Liver (tissue), 9 donors: ENCODE results near the gene GDF9. TPM values are rescaled to one million over a fixed set of nuclear protein-coding genes. Genes with fewer than 3 reads are reported as not detected.
A peak's percentile ranks its signal among the peaks of the same experiment; 100 is the strongest.

ENCODE experiments used
- DNase-seq: peaks from one replicate; pipeline ENCODE4 v3.0.0-alpha.2; 2017; ENCODE audit warnings: low spot score
- H3K27ac ChIP-seq, 2 donors: one replicate each; pipeline ENCODE4 v1.7.0; 2013; ENCODE audit warnings: inconsistent platforms in 2 of 2, low read length in 2 of 2, control low read depth in 1 of 2, low read depth in 1 of 2, mild to moderate bottlenecking in 1 of 2
- H3K27me3 ChIP-seq, 4 donors: one replicate each; pipeline versions ENCODE4 v1.6.1 to v1.7.0; 2013; ENCODE audit warnings: low read length in 3 of 4, inconsistent platforms in 1 of 4, mild to moderate bottlenecking in 1 of 4, moderate library complexity in 1 of 4; ENCODE audit not compliant: control insufficient read depth in 4 of 4, insufficient read depth in 4 of 4
- H3K36me3 ChIP-seq, 4 donors: one replicate each; pipeline versions ENCODE4 v1.6.1 to v1.7.0; 2013; ENCODE audit warnings: low read length in 3 of 4, mild to moderate bottlenecking in 3 of 4, low read depth in 1 of 4, moderate library complexity in 1 of 4; ENCODE audit not compliant: control insufficient read depth in 4 of 4, insufficient read depth in 3 of 4
- H3K4me1 ChIP-seq, 4 donors: one replicate each; pipeline versions ENCODE4 v1.6.1 to v1.7.0; 2013; ENCODE audit warnings: low read length in 3 of 4, mild to moderate bottlenecking in 3 of 4, moderate library complexity in 1 of 4; ENCODE audit not compliant: control insufficient read depth in 4 of 4, insufficient read depth in 4 of 4
- H3K4me3 ChIP-seq, 3 donors: one replicate each; pipeline versions ENCODE4 v1.6.1 to v1.7.0; 2013; ENCODE audit warnings: low read length in 3 of 3, control low read depth in 1 of 3, low read depth in 1 of 3, mild to moderate bottlenecking in 1 of 3
- H3K9ac ChIP-seq, 2 donors: one replicate each; pipeline ENCODE4 v1.7.0; 2013; ENCODE audit warnings: low read length in 2 of 2, mild to moderate bottlenecking in 2 of 2, moderate library complexity in 2 of 2, control low read depth in 1 of 2, low read depth in 1 of 2
- H3K9me3 ChIP-seq, 4 donors: one replicate each; pipeline versions ENCODE4 v1.6.1 to v1.7.0; 2013; ENCODE audit warnings: low read length in 3 of 4; ENCODE audit not compliant: control insufficient read depth in 4 of 4
- EGR1 ChIP-seq, 2 donors: IDR thresholded peaks; 2 replicates each; pipeline ENCODE4 v1.6.1; 2016 to 2018; ENCODE audit warnings: antibody characterized with exemption in 2 of 2, low read depth in 2 of 2
- FOXA1 ChIP-seq: IDR thresholded peaks from 2 replicates; pipeline ENCODE4 v1.6.1; 2016; ENCODE audit warnings: antibody characterized with exemption
- FOXA2 ChIP-seq: IDR thresholded peaks from 2 replicates; pipeline ENCODE4 v1.6.1; 2016; ENCODE audit warnings: antibody characterized with exemption
- GABPA ChIP-seq, 2 donors: IDR thresholded peaks in 1 of 2; conservative IDR thresholded peaks in 1 of 2; 2 replicates each; pipeline ENCODE4 v1.6.1; 2016; ENCODE audit warnings: antibody characterized with exemption in 2 of 2, mild to moderate bottlenecking in 1 of 2, moderate library complexity in 1 of 2
- HNF4A ChIP-seq, 2 donors: conservative IDR thresholded peaks; 2 replicates each; pipeline ENCODE4 v1.6.1; 2016; ENCODE audit warnings: antibody characterized with exemption in 2 of 2, mild to moderate bottlenecking in 2 of 2
- HNF4G ChIP-seq: IDR thresholded peaks from 2 replicates; pipeline ENCODE4 v1.6.1; 2016; ENCODE audit warnings: antibody characterized with exemption
- JUND ChIP-seq, 2 donors: IDR thresholded peaks; 2 replicates each; pipeline ENCODE4 v1.6.1; 2016; ENCODE audit warnings: antibody characterized with exemption in 2 of 2
- NR2F2 ChIP-seq: IDR thresholded peaks from 2 replicates; pipeline ENCODE4 v1.6.1; 2016; ENCODE audit warnings: antibody characterized with exemption
- RAD21 ChIP-seq, 2 donors: IDR thresholded peaks; 2 replicates each; pipeline ENCODE4 v1.6.1; 2016; ENCODE audit warnings: antibody characterized with exemption in 2 of 2, mild to moderate bottlenecking in 2 of 2
- RXRA ChIP-seq, 2 donors: IDR thresholded peaks; 2 replicates each; pipeline ENCODE4 v1.6.1; 2017 to 2018; ENCODE audit warnings: antibody characterized with exemption in 2 of 2, mild to moderate bottlenecking in 1 of 2
- SP1 ChIP-seq: IDR thresholded peaks from 2 replicates; pipeline ENCODE4 v1.6.1; 2018; ENCODE audit warnings: antibody characterized with exemption, mild to moderate bottlenecking
- TAF1 ChIP-seq: conservative IDR thresholded peaks from 2 replicates; pipeline ENCODE4 v1.6.1; 2016; ENCODE audit warnings: antibody characterized with exemption, mild to moderate bottlenecking
- YY1 ChIP-seq: IDR thresholded peaks from 2 replicates; pipeline ENCODE4 v1.6.1; 2016; ENCODE audit warnings: antibody characterized with exemption, mild to moderate bottlenecking
- ZBTB33 ChIP-seq: IDR thresholded peaks from 2 replicates; pipeline ENCODE4 v1.6.1; 2016; ENCODE audit warnings: antibody characterized with exemption
- WGBS: extraction: QIAGEN DNeasy Blood & Tissue Kit; methylation state at CpG from one replicate; pipeline ENCODE4 v1.1.7; 2013; 5-methylcytosine and 5-hydroxymethylcytosine counted together
- polyA plus RNA-seq, 2 donors: library from polyadenylated mRNA; stranded (reverse) in 1 of 2; unstranded in 1 of 2; fragments of 200-250 nt in 1 of 2; fragments of >200 nt in 1 of 2; fragmentation: Nextera tagmentation in 1 of 2; extraction: Ambion mirVana in 1 of 2; gene quantifications; one replicate each; pipeline versions ENCODE4 v1.2.1 to v1.2.3, GENCODE V29; 2013 to 2015
- total RNA-seq, 2 donors: library from RNA; depleted of rRNA; stranded (reverse); fragments of >200 nt; gene quantifications; one replicate each; pipeline ENCODE4 v1.2.3, GENCODE V29; 2014
- TF ChIP-seq, protein P1 (sequence below): IDR thresholded peaks from 2 replicates; pipeline ENCODE4 v1.6.1; 2016; ENCODE audit warnings: antibody characterized with exemption
- TF ChIP-seq, protein P2 (sequence below): IDR thresholded peaks from 2 replicates; pipeline ENCODE4 v1.6.1; 2016; ENCODE audit warnings: antibody characterized with exemption, mild to moderate bottlenecking
- TF ChIP-seq, protein P3 (sequence below): fragments of 150-350 bp; IDR thresholded peaks from 2 replicates; pipeline ENCODE4 v1.5.1; 2017; ENCODE audit warnings: improper control_type of control experiment, low read depth, low read length; ENCODE audit not compliant: missing input control
- TF ChIP-seq, protein P4 (sequence below): IDR thresholded peaks from 2 replicates; pipeline ENCODE4 v1.6.1; 2016; ENCODE audit warnings: antibody characterized with exemption
- donor health status: healthy.
- donor health status: healthy.
- donor health status: healthy.
- donor health status: healthy.
- donor health status: healthy.

Gene GDF9
- total and polyA plus RNA-seq, 4 donors: 0.08 to 0.10 (median 0.08) TPM; not detected in 1

GRCh38 chr5:132820162-132820754 lies 46.0 kb downstream of the GDF9 start:
- H3K9ac ChIP-seq: no peak overlapping the region
- no peak for TF ChIP-seq GABPA (IDR thresholded peaks at IDR 0.05 in 1 of 2, conservative IDR thresholded peaks at IDR 0.05 in 1 of 2)
- peak; percentile 50 for TF ChIP-seq HNF4G
- no peak for TF ChIP-seq JUND (IDR thresholded peaks at IDR 0.05)
- TF ChIP-seq SP1: peak; percentile 43
- TF ChIP-seq, protein P1, sequence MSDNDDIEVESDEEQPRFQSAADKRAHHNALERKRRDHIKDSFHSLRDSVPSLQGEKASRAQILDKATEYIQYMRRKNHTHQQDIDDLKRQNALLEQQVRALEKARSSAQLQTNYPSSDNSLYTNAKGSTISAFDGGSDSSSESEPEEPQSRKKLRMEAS: no peak
- peak in 1 of 2 donors; percentile 60 for TF ChIP-seq RXRA (IDR thresholded peaks at IDR 0.05)
- TF ChIP-seq NR2F2: no peak
- TF ChIP-seq, protein P2, sequence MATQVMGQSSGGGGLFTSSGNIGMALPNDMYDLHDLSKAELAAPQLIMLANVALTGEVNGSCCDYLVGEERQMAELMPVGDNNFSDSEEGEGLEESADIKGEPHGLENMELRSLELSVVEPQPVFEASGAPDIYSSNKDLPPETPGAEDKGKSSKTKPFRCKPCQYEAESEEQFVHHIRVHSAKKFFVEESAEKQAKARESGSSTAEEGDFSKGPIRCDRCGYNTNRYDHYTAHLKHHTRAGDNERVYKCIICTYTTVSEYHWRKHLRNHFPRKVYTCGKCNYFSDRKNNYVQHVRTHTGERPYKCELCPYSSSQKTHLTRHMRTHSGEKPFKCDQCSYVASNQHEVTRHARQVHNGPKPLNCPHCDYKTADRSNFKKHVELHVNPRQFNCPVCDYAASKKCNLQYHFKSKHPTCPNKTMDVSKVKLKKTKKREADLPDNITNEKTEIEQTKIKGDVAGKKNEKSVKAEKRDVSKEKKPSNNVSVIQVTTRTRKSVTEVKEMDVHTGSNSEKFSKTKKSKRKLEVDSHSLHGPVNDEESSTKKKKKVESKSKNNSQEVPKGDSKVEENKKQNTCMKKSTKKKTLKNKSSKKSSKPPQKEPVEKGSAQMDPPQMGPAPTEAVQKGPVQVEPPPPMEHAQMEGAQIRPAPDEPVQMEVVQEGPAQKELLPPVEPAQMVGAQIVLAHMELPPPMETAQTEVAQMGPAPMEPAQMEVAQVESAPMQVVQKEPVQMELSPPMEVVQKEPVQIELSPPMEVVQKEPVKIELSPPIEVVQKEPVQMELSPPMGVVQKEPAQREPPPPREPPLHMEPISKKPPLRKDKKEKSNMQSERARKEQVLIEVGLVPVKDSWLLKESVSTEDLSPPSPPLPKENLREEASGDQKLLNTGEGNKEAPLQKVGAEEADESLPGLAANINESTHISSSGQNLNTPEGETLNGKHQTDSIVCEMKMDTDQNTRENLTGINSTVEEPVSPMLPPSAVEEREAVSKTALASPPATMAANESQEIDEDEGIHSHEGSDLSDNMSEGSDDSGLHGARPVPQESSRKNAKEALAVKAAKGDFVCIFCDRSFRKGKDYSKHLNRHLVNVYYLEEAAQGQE: peak; percentile 17
- TF ChIP-seq TAF1: no peak
- TF ChIP-seq ZBTB33: no peak
- TF ChIP-seq, protein P3, sequence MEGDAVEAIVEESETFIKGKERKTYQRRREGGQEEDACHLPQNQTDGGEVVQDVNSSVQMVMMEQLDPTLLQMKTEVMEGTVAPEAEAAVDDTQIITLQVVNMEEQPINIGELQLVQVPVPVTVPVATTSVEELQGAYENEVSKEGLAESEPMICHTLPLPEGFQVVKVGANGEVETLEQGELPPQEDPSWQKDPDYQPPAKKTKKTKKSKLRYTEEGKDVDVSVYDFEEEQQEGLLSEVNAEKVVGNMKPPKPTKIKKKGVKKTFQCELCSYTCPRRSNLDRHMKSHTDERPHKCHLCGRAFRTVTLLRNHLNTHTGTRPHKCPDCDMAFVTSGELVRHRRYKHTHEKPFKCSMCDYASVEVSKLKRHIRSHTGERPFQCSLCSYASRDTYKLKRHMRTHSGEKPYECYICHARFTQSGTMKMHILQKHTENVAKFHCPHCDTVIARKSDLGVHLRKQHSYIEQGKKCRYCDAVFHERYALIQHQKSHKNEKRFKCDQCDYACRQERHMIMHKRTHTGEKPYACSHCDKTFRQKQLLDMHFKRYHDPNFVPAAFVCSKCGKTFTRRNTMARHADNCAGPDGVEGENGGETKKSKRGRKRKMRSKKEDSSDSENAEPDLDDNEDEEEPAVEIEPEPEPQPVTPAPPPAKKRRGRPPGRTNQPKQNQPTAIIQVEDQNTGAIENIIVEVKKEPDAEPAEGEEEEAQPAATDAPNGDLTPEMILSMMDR: peak; percentile 92
- TF ChIP-seq RAD21 (IDR thresholded peaks at IDR 0.05): peak; percentile 96 to 98
- TF ChIP-seq HNF4A (conservative IDR thresholded peaks at IDR 0.05): peak; percentile 70 to 76
- TF ChIP-seq FOXA2: peak; percentile 6
- TF ChIP-seq, protein P4, sequence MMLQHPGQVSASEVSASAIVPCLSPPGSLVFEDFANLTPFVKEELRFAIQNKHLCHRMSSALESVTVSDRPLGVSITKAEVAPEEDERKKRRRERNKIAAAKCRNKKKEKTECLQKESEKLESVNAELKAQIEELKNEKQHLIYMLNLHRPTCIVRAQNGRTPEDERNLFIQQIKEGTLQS: peak; percentile 13
- TF ChIP-seq FOXA1: peak; percentile 19
- TF ChIP-seq EGR1 (IDR thresholded peaks at IDR 0.05; ENCODE audit: low read depth in 2 of 2): no peak
- TF ChIP-seq YY1: peak; percentile 73
- H3K4me1 ChIP-seq: peaks cover 0 to 10% (median 6%) of the 10 kb centered on the region in 4 donors
- DNase-seq: peak; percentile 92
- no peaks in the 10 kb centered on the region for H3K27me3 ChIP-seq
- no peak overlapping the region for H3K27ac ChIP-seq
- peaks cover 11 to 22% (median 13%) of the 10 kb centered on the region in 4 donors for H3K36me3 ChIP-seq
- WGBS: 17% methylated on average over 15 of the region's 15 CpGs
- H3K9me3 ChIP-seq: no peaks in the 10 kb centered on the region
- H3K4me3 ChIP-seq: no peak overlapping the region
